NCI-H2107 (cell line): ENCODE results near the gene LCA5L.

Source experiments
- DNase-seq: peaks from one replicate; lab custom pipeline; 2025; lab: John Stamatoyannopoulos, UW

Gene LCA5L

DNA sequence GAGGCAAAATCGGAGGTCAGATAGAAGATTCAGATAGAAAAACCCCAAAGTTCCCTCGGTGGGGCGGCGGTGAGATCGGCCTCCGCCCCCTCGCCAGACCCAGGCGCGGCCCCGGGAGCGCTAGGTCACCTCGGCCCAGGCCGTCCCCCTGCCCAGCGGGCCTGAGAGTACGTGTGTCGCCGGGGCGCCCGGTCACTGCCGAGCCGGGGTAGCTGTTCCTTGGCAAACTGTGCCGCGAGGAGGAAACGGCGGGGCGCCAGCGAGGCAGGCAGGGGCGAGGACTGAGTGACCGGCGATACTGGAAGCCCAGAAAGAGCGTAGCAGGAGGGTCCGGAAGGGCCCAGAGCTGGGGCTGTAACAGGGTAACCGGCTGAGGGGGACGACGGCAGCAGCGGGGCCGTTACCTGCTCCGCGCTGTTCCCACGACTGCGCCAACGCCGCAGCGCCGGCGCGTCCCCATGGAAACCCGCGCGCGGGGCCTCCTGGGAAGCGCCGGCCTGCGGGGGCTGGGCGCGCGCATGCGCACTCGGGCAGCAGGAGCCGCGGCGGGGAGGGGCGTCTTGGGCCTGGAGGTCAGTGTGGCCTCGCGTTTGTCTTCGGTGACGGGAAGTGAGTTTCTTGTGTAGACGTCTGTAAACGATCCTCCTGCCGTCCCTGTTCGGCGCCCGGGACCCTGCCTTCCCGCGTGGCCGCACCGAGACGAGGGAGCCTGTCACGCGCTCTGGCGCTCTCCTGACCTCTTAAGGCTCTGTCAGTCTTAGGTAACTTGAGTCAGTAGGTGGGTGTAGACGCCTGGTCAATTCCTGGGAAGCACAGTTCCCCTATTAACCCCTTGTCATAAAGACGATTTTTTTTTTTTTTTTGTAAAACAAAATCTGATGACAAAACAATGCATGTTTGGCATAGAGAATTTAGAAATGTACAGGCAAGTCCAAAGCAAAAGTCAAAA lies at the start of gene LCA5L:
Gene LCA5L (minus strand): TSS at position 458 of the 949 bp plus-strand sequence. CDS start 17,285 bp downstream, outside the sequence.
- DNase-seq, result peak; percentile 89

DNA sequence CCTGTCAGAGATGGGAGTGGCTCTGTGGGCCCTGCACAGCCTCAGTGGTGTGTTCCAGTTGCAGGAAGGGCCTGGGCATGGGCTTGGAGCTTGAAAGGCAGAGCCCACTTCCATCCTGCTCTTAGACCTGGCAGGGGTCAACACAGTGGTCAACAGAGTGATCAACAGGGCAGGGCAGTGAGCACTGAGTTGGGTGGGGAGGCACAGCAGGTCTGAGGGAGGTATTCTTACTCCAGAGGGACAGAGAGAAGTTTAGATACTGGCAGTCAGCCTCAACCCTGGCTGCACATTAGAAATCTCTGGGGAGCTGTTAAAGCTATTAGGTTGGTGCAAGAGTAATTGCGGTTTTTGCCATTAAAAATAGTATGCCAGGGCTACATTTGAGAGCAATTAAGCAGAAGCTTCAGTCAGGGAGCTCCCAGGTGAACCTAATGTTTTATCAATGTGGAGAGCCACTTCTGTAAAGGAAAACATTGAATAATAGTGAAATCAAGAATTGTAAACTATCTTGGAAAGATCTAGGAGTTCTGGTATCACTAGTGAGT lies 43.9 kb upstream of the LCA5L start:
- DNase-seq, result peak; percentile 7

DNA sequence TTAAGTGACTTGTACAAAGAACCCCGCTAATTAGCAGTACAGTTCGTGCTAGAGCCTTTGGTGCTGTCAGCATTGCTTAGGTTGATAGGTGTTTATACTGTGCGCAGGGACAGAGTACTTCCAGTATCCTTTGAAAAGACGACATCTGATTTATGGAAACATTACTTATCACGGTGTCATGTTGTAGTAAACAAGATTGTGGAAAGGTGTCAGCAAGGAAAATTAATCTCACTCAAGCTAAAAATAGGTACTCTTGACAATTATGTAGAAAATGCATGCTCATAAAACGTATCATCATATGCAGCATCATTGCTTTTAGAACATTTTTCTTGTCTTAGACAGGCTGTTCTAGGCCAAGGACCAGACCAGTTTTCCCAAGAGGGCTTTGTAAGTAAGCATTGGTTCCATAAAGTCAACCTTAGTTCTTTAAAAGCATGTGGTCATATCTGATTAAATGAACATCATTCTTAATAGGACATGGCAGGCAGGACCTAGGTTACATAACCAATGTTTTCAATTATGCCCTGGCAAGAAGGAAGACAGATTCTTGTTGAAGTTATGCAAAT lies 39.2 kb upstream of the LCA5L start:
- DNase-seq, result no peak

DNA sequence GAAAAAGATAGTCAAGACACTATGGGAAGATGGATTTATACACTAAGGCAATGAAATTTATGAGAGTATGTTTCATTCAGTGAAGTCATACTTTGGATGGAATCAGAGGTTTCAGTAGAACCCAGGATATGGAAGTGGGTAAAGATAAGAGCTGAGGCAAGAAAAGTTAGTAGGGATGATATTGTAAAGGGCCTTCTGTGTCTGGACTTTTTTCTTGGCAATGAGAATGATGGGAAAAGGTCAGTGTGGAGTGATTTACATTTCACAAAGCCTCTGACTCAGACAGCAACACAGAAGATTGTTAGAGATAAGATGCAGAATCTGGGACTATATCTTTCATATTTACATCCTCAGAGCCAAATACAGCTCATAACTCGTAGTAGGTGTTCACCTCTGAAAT lies 38.3 kb upstream of the LCA5L start:
- no peak for DNase-seq

DNA sequence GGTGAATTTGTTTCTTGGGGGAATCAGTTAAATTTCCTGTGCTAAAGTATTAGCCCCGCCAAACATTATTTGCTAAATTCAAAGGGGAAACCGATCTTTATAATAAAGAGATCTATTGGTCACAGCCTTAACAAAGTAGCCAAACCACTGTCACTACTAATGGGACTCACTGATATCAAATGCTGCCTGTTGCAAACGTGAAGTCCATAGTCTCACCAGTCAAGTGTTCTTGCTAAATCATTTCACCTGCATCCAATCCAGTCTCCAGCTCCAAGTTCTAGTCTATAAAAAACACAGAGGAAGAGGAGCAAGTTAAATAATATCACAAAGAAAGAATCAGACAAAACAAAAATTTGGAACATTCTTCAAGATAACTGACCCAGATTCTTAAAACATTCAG lies 36.3 kb upstream of the LCA5L start:
- no peak for DNase-seq

DNA sequence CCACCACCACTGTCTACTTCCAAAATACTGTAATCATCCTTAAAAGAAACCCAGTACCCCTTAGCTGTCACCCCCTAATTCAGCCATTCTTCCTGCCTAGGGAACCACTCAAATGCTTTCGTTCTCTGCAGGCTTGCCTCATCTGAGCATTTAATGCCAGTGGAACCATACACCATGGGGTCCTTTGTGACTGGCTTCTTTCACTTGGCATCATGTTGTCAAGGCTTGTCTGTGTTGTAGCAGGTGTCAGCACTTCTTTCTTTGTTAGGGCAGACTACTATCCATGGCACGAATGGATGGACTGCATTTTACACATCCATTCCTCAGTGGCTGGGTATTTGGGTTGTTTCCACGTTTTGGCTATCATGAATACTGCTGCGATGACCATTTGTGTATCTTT lies 34.7 kb upstream of the LCA5L start:
- DNase-seq, result no peak

DNA sequence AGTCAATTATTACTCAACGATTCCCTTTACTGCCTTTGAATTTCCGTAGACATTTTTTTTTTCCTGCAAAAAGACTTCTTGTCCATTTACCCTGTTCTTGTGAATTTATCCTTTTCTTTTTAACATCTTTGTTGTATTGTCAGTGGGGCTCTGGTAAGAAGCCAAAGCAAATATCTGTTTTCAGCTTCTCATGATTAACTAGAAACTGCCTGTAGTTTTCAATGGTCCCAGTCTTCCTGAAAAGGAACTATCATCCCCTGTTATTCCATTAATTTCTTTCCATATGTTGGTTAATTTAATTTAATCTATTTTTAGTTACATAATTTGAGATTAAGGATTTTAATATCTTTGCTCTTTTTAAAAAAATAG lies 34.2 kb upstream of the LCA5L start:
- no peak for DNase-seq

DNA sequence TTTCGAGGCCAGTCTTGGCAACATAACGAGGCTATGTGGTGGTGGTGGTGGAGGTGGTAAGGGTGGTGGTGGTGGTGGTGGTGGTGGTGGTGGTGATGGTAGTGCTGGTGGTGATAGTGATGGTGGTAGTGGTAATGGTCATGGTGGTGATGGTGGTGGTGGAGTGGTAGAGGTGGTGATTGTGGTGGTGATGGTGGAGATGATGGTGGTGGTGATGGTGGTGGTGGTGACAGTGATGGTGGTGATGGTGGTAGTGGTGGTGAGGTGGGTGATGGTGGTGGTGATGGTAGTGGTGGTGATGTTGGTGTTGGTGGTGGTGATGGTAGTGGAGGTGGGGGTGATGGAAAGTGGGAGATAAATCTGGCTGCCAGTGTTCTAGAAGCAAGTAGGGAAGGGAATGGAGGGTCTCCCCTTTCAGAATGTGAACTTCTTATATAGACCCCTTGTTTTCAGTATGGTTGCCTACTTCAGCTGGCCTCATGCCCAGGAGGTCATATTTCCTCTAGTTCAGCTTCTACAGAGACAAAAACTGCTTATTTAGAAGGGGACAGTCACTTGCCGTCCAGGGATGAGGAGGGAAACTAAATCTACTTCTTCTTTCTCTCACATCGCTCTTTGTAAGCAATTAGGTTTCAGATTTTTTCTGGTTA lies 33.7 kb upstream of the LCA5L start:
- no peak for DNase-seq

DNA sequence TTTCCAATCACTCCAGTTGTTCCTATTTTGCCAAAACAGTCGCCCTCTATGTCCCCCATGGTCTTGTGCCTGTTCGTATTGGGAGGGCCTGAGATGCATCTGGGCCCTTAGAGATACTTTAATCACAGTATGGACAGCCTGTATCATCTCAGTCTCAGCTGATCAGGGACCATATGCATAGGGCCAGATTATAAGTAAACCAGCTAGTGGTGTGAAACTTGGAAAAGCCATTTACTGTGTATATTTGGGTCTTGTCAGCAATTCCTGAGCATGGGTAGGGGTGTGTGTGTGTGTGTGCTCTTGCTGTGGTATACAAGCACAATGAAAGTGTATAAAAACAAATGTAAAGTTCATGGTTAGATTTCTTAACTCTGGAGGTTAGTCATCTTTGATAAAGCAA lies 29.0 kb upstream of the LCA5L start:
- no peak for DNase-seq

DNA sequence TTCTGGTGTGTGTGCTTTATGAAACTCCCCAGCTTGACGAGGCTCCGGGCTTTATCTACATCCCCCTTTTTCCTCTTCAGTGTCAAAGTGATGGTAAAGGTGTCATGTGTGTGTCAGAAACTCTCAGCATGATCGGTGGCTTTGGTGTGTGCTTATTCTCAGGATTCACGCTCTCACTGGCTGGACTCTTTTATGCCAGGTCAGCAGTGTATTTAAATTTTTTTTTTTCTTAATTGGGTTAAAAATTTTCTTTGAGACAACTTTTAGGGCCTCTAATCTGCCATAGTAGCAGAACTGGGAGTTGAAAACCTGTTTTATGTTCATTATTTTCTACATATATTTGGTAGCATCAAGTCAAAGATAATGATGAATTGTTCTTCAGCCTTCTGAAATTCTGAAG lies 27.2 kb upstream of the LCA5L start:
- DNase-seq, result no peak

DNA sequence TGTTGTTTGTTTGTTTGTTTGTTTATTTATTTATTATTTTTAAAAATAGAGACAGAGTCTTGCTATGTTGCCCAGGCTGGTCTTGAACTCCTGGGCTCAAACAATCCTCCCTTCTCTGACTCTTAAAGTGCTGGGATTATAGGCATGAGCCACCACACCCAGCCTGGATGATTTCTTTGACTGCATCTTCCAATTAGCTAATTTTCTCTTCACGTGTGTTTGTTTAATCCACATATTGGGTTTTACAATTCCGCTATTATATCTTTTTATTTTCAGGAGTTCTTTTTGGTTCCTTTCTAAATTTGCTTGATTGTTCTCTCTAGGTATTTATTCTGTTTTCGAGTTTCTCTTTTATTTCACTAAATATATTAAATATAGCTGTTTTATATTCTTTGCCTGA lies 26.0 kb upstream of the LCA5L start:
- no peak for DNase-seq

DNA sequence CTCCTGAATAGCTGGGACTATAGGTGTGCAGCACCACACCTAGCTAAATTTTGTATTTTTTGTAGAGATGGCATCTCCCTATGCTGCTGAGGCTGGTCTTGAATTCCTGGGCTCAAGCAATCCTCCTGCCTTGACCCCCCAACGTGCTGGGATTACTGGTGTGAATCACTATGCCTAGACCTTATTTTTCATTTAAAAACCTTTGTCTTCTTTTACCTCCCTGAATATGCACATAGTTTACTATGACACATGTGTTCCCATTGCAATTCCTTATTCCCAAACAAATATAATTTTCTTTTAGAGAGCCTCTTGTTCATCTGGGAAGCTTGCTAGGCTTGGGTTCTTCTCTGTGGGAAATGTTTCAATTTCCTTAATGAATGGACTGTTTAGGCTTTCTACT lies 23.0 kb upstream of the LCA5L start:
- DNase-seq, result no peak

DNA sequence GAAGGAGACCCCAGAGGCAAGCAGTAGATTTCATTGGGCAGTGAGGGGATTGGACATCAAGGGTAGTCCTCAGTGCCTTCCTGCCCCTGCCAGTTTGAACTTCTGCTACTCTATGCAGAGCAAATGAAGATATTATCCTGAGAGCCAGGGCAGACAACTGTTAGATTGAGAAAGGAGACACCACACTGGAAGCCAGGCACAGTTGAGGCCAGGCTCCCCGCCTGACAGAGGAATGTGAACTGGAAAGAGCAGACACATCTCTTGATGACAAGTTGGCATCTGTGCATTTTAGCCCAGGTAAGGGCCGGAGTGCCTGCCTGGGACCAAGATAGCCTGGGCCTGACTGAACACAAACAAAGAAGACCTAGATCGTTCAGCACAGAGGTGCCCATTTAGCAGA lies 22.2 kb upstream of the LCA5L start:
- DNase-seq, result no peak

DNA sequence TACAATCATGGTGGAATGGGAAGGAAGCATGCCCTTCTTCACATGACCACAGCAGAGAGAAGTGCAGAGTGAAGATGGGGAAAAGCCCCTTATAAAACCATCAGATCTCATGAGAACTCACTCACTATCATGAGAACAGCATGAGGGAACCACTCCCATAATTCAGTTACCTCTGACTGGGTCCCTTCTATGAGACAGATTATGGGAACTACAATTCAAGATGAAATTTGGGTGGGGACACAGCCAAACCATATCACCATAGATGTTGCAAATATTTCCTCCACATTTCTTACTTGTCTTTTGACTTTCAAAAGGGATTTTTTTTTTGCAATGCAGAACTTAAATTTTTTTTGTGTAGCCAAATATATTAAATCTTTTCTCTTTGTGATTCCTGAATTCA lies 21.0 kb upstream of the LCA5L start:
- no peak for DNase-seq

DNA sequence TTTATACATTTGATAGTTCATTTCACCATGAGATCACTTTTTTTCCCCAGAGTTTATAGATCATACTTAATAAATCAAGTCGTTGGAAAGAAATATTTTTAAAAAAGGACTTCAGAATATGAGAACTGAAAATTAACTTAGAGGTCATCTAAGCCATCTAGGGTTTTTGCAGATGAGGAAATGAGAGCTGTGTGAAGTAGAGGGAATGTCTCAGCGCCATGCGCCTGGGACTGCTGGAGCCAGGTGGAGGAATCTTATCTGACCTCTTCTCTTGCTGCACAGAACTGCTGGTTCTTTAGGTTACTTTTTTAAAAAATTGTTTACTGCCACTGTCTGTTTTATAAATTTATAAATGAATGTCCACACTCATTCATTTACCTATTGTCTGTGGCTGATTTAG lies 17.7 kb upstream of the LCA5L start:
- DNase-seq, result no peak

DNA sequence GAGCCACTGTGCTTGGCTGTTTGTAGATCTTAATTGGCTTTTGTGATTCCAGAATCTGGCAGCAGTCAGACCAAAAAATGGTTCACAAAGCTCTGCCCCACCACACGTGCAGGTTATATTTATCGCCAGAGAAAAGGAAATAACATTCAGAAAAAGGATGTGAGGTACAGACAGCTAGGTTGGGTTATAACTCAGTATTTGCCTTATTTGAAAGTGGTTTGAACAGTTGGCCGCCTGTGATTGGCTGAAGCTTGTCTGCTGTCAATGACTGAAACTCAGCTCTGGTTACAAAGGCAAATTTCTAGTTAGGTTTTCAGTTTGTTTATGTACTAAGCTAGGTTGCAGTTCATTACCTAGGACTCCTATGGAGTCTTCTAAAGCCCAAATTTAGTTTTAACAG lies 15.8 kb upstream of the LCA5L start:
- no peak for DNase-seq

DNA sequence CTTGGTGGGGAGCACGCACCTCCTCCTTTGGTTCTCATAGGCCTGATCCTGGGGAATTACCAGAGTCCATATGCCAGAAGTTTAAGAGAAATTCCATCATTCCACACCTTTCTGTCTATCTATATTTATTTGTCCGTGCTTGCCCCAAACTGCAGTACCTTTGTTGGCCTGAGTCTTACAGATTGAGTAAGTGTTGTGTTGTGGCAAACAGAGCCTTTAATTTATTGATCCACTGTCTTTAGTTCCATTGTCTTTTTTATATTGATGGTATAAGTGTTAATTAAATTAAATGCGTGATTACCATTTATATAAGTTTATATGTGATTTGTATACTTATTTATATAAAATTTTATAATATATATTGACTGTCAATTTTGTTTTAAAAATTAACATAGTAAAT lies 11.1 kb upstream of the LCA5L start:
- DNase-seq, result no peak

DNA sequence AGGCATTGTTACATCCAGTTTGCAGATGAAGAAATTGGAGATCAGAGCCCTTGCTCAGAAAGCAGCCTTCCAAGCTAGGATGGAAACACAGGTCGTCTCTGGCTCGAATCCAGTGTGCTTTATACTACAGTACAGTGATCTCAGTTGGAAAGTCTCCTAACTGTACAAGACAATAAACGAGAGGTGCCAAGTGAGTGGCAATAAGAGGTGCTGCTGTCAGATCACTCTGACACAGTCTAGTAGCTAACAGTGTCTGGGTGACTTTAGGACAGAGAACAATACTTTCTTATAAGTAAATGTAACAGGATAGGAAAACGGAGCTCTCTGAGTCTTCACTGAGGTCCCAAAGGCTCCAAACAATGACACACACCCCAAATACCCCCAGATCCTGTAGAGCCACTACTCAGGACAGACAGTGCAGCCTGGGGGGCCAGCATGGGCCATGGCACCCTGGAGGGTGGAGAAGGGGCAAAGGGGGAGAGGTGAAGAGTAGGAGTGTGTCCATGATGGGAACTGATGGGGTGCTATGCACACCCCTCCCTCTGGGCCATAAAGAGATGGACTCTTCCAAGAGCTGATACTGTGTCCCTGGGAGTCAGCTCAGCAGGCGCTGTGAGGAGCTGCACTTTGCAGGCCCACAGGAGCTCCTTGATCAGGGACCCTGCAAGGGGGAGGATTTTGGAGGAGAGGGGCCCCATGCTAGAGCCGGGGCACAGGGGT lies 9.5 kb upstream of the LCA5L start:
- DNase-seq, result no peak

DNA sequence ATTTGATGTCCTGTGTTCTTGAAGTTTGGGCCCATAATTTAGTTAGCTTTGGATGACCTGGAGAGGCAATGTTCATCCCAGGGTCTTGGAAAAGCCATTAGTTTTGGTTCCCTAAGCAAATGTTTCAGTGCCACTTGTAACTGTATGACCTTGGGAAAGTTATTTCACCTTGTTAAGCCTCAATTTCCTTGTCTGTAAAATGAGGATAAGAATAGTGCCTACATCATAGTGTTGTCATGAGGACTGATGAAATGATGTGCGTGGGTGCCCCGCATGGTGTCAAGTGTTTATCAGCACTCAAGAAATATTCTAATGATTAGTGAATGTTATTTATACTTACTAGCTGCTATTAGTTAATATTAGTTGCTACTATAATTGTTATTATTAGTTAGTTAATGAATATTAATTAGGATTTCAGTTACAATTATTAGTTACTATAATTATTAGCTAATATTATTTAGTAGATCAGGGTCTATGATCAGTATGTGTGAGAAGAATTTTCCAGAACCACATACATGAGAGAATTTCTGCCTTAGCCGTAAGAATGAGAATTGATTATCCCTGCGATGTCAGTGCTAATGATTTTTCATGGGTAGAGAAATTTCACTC lies 8.1 kb upstream of the LCA5L start:
- no peak for DNase-seq

DNA sequence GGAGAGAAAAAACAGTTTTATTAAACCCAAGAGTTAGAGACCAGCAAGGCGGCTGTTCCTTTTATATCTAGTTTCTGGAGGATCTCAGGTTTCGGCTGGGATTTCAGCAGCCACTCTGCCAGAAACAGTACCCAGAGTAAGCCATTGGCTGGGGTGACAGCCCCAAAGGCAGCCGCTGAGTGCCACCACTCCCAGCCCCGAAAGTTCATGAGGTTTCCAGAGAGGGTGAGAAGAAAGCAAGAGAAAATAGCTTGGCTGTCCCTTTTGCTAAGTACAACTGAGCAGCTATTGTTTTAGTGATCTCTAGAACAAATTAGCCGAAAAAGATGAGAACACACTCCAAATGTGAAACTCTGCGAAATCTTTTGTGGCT lies 7.4 kb upstream of the LCA5L start:
- DNase-seq, result no peak

DNA sequence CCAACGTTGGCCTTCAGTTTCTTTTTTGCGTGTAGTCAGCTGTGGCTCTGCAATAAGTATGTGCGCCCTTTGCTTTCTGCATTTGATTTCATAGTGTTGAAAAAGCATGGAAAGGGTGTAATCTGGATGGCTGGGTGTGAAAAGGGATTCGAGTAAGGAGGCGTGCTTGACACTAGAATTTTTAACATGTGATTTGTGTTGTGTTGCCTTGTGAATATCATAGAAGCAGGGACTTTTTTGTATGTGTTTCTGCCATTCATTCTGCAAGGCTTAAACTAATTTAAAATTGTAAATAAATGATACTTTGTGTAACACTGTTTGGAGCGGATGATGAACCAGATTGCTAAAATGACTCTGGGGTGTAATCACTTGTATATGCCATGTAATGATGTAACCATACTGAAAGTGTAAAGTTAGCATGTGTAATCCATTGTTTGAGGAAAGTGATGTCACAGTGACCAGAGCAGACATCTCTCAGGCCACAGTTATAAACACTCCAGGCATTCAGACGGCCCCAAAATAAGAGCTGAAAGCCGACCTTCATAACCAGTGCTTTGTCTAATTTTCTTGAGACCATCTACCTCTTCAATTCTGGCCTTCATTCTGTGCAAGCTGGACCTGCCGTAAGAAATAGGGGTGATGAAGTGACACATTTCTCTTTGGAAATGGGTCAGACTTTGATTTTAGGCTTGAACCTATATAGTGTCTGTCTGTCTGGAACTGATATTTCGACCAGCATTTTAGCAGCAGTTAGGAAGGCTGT lies 6.8 kb upstream of the LCA5L start:
- DNase-seq, result peak; percentile 30
